ELF-1 (cell line): ENCODE measurements around the gene CUX1.

ENCODE experiments used
- DNase-seq: peaks from one replicate; pipeline ENCODE4 v3.0.0-alpha.2; 2016; ENCODE audit warnings: low read depth, low spot score

CUX1 gene

GRCh38 chr7:101937717-101938514 is 120.5 kb downstream of the CUX1 start:
- DNase-seq: no peak

- no peak for DNase-seq
Measured at GRCh38 chr7:101939136-101939695, 121.8 kb downstream of the CUX1 start.

GRCh38 chr7:101940151-101940550 is 122.7 kb downstream of the CUX1 start:
- DNase-seq: no peak

GRCh38 chr7:101940830-101941229 is 123.4 kb downstream of the CUX1 start:
- DNase-seq: peak; percentile 75

GRCh38 chr7:101941481-101942383 is 124.3 kb downstream of the CUX1 start:
- peak; percentile 49 for DNase-seq

- no peak for DNase-seq
Measured at GRCh38 chr7:101942603-101943210, 125.3 kb downstream of the CUX1 start.

- no peak for DNase-seq
Measured at GRCh38 chr7:101943306-101943705, 125.9 kb downstream of the CUX1 start.

- no peak for DNase-seq
Measured at GRCh38 chr7:101943889-101944600, 126.6 kb downstream of the CUX1 start.

GRCh38 chr7:101944611-101945010 is 127.2 kb downstream of the CUX1 start:
- DNase-seq: no peak

GRCh38 chr7:101945034-101945758 is 127.8 kb downstream of the CUX1 start:
- peak; percentile 38 for DNase-seq

GRCh38 chr7:101947899-101948298 is 130.5 kb downstream of the CUX1 start:
- DNase-seq: no peak

- DNase-seq: no peak
Measured at GRCh38 chr7:101948650-101949049, 131.2 kb downstream of the CUX1 start.

- peak; percentile 44 for DNase-seq
Measured at GRCh38 chr7:101950450-101951119, 133.2 kb downstream of the CUX1 start.

- DNase-seq: no peak
Measured at GRCh38 chr7:101951757-101952156, 134.3 kb downstream of the CUX1 start.

- no peak for DNase-seq
Measured at GRCh38 chr7:101952355-101953247, 135.2 kb downstream of the CUX1 start.

- peak; percentile 67 for DNase-seq
Measured at GRCh38 chr7:101953248-101953819, 135.9 kb downstream of the CUX1 start.

- no peak for DNase-seq
Measured at GRCh38 chr7:101954499-101954898, 137.1 kb downstream of the CUX1 start.

GRCh38 chr7:101956130-101956529 is 138.7 kb downstream of the CUX1 start:
- no peak for DNase-seq
